Astrocyte (in vitro differentiated cells and primary cell): ENCODE measurements around the gene IGSF21.

Experiments
- EZH2 ChIP-seq: IDR thresholded peaks from 2 replicates; pipeline ENCODE4 v1.6.1; 2012; ENCODE audit warnings: mild to moderate bottlenecking, low read length, inconsistent platforms; ENCODE audit not compliant: insufficient read depth
- TF ChIP-seq, protein P1 (sequence below): IDR thresholded peaks from 2 replicates; pipeline ENCODE4 v1.5.1; 2011; ENCODE audit warnings: low read depth, mild to moderate bottlenecking, inconsistent platforms, low read length, moderate library complexity; ENCODE audit not compliant: insufficient read depth

DNA sequence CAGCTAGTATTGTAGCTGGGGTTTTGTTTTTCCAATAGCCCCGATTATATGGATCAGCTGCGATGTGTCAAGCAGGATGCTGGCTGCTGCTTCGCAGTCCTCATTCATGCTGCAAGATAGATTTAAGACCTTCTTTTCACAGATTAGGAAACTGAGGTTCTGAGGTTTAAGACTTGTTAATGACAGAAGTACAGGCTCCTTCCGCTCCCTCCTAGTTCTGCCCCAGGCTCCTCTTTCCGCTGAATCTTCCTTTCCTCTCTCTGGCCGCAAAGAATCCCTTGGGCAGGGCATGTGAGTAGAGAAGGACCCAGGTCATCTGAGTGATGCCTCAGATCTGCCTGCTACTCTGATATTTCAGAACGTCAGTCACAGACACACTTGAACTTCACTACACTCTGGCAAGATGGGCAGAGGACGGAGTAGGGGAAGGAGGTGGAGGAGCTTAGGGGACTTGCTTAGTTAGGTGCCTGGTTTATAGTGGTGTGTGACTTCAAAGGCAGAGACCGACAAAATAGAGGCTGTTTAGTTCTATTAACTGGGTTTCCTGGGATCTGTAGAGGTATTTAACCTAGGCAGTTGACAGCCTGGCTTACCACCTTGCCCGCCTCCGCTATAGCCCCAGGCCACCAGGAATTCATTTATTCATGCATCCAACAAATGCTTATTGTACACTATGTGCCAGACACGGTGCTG is 4.2 kb downstream of the IGSF21 start:
- TF ChIP-seq, protein P1, sequence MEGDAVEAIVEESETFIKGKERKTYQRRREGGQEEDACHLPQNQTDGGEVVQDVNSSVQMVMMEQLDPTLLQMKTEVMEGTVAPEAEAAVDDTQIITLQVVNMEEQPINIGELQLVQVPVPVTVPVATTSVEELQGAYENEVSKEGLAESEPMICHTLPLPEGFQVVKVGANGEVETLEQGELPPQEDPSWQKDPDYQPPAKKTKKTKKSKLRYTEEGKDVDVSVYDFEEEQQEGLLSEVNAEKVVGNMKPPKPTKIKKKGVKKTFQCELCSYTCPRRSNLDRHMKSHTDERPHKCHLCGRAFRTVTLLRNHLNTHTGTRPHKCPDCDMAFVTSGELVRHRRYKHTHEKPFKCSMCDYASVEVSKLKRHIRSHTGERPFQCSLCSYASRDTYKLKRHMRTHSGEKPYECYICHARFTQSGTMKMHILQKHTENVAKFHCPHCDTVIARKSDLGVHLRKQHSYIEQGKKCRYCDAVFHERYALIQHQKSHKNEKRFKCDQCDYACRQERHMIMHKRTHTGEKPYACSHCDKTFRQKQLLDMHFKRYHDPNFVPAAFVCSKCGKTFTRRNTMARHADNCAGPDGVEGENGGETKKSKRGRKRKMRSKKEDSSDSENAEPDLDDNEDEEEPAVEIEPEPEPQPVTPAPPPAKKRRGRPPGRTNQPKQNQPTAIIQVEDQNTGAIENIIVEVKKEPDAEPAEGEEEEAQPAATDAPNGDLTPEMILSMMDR: no peak
- no peak for TF ChIP-seq EZH2
